ENCODE data around the gene GOLIM4. TPM values are rescaled to one million over a fixed set of nuclear protein-coding genes. Genes with fewer than 3 reads are reported as not detected.

GOLIM4 gene
- polyA plus RNA-seq, 1 donor from 2014 or later = 3.2 TPM

GRCh38 chr3:168083906-168084305 lies 11.8 kb downstream of the GOLIM4 start:
- Histone ChIP-seq H2AFZ (ENCODE audit: low read depth, low read length) (no peak overlapping the region), H3F3A (ENCODE audit: insufficient read depth, low read length, poor library complexity, severe bottlenecking) (no peaks in the 10 kb centered on the region), H3K27me3 (ENCODE audit: insufficient read depth, low read depth, low read length) (no peaks in the 10 kb centered on the region), H3K9me2 (ENCODE audit: insufficient read depth, low read length) (no peaks in the 10 kb centered on the region), H3K9me3 (ENCODE audit: low read length) (no peaks in the 10 kb centered on the region), H3K9ac (ENCODE audit: low read length) (no peak overlapping the region), H4K20me1 (ENCODE audit: insufficient read depth) (no peaks in the 10 kb centered on the region), H3K4me3 (ENCODE audit: low read length) (no peak overlapping the region), H3K79me2 (replicated peaks; ENCODE audit: insufficient read depth, low read length) (peaks cover 8% of the 10 kb centered on the region), H3K27ac (ENCODE audit: low read length) (no peak overlapping the region), H3K4me2 (ENCODE audit: low read length) (no peak overlapping the region), H3K36me3 (ENCODE audit: insufficient read depth, low read length) (no peaks in the 10 kb centered on the region)
- TF ChIP-seq EP300 (conservative IDR thresholded peaks at IDR 0.05; ENCODE audit: poor library complexity, severe bottlenecking) (no peak), TAF1 (IDR thresholded peaks at IDR 0.05; ENCODE audit: low read depth) (no peak), POLR2AphosphoS5 (IDR thresholded peaks at IDR 0.05) (no peak), SMC3 (conservative IDR thresholded peaks at IDR 0.05; ENCODE audit: poor library complexity) (no peak), MXI1 (conservative IDR thresholded peaks at IDR 0.05; ENCODE audit: poor library complexity, severe bottlenecking) (no peak), REST (IDR thresholded peaks at IDR 0.05; ENCODE audit: borderline replicate concordance) (no peak), RAD21 (conservative IDR thresholded peaks at IDR 0.05) (no peak), EZH2 (IDR thresholded peaks at IDR 0.05; ENCODE audit: borderline replicate concordance, insufficient read depth, low read length, poor library complexity, severe bottlenecking) (no peak)
- TF ChIP-seq, protein P1, sequence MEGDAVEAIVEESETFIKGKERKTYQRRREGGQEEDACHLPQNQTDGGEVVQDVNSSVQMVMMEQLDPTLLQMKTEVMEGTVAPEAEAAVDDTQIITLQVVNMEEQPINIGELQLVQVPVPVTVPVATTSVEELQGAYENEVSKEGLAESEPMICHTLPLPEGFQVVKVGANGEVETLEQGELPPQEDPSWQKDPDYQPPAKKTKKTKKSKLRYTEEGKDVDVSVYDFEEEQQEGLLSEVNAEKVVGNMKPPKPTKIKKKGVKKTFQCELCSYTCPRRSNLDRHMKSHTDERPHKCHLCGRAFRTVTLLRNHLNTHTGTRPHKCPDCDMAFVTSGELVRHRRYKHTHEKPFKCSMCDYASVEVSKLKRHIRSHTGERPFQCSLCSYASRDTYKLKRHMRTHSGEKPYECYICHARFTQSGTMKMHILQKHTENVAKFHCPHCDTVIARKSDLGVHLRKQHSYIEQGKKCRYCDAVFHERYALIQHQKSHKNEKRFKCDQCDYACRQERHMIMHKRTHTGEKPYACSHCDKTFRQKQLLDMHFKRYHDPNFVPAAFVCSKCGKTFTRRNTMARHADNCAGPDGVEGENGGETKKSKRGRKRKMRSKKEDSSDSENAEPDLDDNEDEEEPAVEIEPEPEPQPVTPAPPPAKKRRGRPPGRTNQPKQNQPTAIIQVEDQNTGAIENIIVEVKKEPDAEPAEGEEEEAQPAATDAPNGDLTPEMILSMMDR (IDR thresholded peaks at IDR 0.05; ENCODE audit: poor library complexity, severe bottlenecking) = no peak

DNA sequence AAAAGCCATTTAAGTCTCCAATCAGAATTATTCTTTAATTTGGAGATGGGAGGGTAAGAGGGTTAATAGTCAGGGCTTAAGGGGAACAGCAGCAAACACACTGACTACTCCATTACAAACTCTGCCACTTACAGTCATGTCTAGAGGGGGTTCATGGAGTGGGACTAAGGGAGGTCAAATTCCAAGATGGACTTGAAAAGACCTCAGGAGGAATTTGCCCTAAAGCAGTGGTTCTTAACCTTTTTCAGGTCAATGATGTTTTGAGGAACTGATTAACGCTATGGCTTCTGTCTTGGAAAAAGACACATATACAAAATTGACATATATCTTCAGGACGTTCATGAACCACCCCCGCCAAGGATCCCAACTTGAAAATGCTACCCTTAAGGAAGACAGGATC lies 13.9 kb downstream of the GOLIM4 start:
- no peak overlapping the region for H3K4me2 ChIP-seq (ENCODE audit: low read length)
- H3F3A ChIP-seq (ENCODE audit: insufficient read depth, low read length, poor library complexity, severe bottlenecking) = no peaks in the 10 kb centered on the region
- H2AFZ ChIP-seq (ENCODE audit: low read depth, low read length) = no peak overlapping the region
- H3K36me3 ChIP-seq (ENCODE audit: insufficient read depth, low read length) = no peaks in the 10 kb centered on the region
- no peaks in the 10 kb centered on the region for H3K9me2 ChIP-seq (ENCODE audit: insufficient read depth, low read length)
- no peaks in the 10 kb centered on the region for H3K27me3 ChIP-seq (ENCODE audit: insufficient read depth, low read depth, low read length)
- H3K27ac ChIP-seq (ENCODE audit: low read length) = no peak overlapping the region
- no peak overlapping the region for H3K4me3 ChIP-seq (ENCODE audit: low read length)
- no peaks in the 10 kb centered on the region for H3K9me3 ChIP-seq (ENCODE audit: low read length)
- no peak for TF ChIP-seq EZH2 (IDR thresholded peaks at IDR 0.05; ENCODE audit: borderline replicate concordance, insufficient read depth, low read length, poor library complexity, severe bottlenecking)
- no peak for TF ChIP-seq POLR2AphosphoS5 (IDR thresholded peaks at IDR 0.05)
- TF ChIP-seq, protein P1 (IDR thresholded peaks at IDR 0.05; ENCODE audit: poor library complexity, severe bottlenecking) = no peak
- TF ChIP-seq TAF1 (IDR thresholded peaks at IDR 0.05; ENCODE audit: low read depth) = no peak
- no peak for TF ChIP-seq MXI1 (conservative IDR thresholded peaks at IDR 0.05; ENCODE audit: poor library complexity, severe bottlenecking)
- TF ChIP-seq SMC3 (conservative IDR thresholded peaks at IDR 0.05; ENCODE audit: poor library complexity) = no peak
- TF ChIP-seq EP300 (conservative IDR thresholded peaks at IDR 0.05; ENCODE audit: poor library complexity, severe bottlenecking) = no peak
- TF ChIP-seq REST (IDR thresholded peaks at IDR 0.05; ENCODE audit: borderline replicate concordance) = no peak
- no peak for TF ChIP-seq RAD21 (conservative IDR thresholded peaks at IDR 0.05)
- H3K9ac ChIP-seq (ENCODE audit: low read length) = no peak overlapping the region
- H3K79me2 ChIP-seq (replicated peaks; ENCODE audit: insufficient read depth, low read length) = no peaks in the 10 kb centered on the region
- H4K20me1 ChIP-seq (ENCODE audit: insufficient read depth) = no peaks in the 10 kb centered on the region

All from neural cell (in vitro differentiated cells).